A549 (cell line): Measurements from ENCODE around the gene MRPS15.

Experiments used
- CHD2 ChIP-seq: fragments of 150-350 bp; IDR thresholded peaks from 2 replicates; pipeline ENCODE4 v1.6.1; 2014; ENCODE audit warnings: low read length; ENCODE audit not compliant: partially characterized antibody
- CTCF ChIP-seq: fragments of >200 bp; sonication (Bioruptor Twin); formaldehyde crosslinking; IDR thresholded peaks from 3 replicates; pipeline ENCODE4 v1.5.1; 2016
- ESRRA ChIP-seq: fragments of 150-350 bp; IDR thresholded peaks from 2 replicates; pipeline ENCODE4 v1.6.1; 2014; ENCODE audit warnings: mild to moderate bottlenecking, low read length, borderline replicate concordance
- HDAC2 ChIP-seq: fragments of 200-600 bp; sonication (generic); IDR thresholded peaks from 2 replicates; pipeline ENCODE4 v1.6.1; 2016
- KDM1A ChIP-seq: fragments of 200-600 bp; sonication (generic); IDR thresholded peaks from 2 replicates; pipeline ENCODE4 v1.6.1; 2016; ENCODE audit warnings: low read depth, mild to moderate bottlenecking
- POLR2A ChIP-seq: IDR thresholded peaks from 2 replicates; pipeline ENCODE4 v1.6.1; 2012; ENCODE audit warnings: mild to moderate bottlenecking, low read length
- RAD21 ChIP-seq, 2 experiments: fragments of >200 bp in 1 of 2; sonication (Bioruptor Twin) in 1 of 2; formaldehyde crosslinking in 1 of 2; IDR thresholded peaks in 1 of 2; conservative IDR thresholded peaks in 1 of 2; 2 replicates in 1 of 2; 3 replicates in 1 of 2; pipeline ENCODE4 v1.6.1; 2012 to 2018; ENCODE audit warnings: inconsistent platforms in 1 of 2
- RARB ChIP-seq: fragments of 250-450 bp; sonication (Bioruptor Pico); IDR thresholded peaks from 2 replicates; pipeline ENCODE4 v1.8.0; 2021; ENCODE audit warnings: mild to moderate bottlenecking, moderate library complexity
- RFX5 ChIP-seq: fragments of 450-650 bp; IDR thresholded peaks from 2 replicates; pipeline ENCODE4 v1.7.1; 2014; ENCODE audit warnings: antibody characterized with exemption, mild to moderate bottlenecking, moderate library complexity
- RNF2 ChIP-seq: fragments of 200-600 bp; sonication (generic); IDR thresholded peaks from 2 replicates; pipeline ENCODE4 v1.6.1; 2016; ENCODE audit warnings: low read depth, mild to moderate bottlenecking, antibody characterized with exemption, moderate library complexity, borderline replicate concordance
- SMC3 ChIP-seq: fragments of >200 bp; sonication (Bioruptor Twin); formaldehyde crosslinking; IDR thresholded peaks from 3 replicates; pipeline ENCODE4 v1.6.1; 2018; ENCODE audit warnings: inconsistent platforms
- USF2 ChIP-seq: fragments of 450-650 bp; IDR thresholded peaks from 2 replicates; pipeline ENCODE4 v1.6.1; 2014; ENCODE audit warnings: antibody characterized with exemption

GRCh38 chr1:36457691-36458090, 6.5 kb downstream of the MRPS15 start:
- no peak for TF ChIP-seq CTCF
- TF ChIP-seq RARB (CRISPR knock-in tag), result no peak
- no peak for TF ChIP-seq RAD21 (conservative IDR thresholded peaks at IDR 0.05 in 1 of 2, IDR thresholded peaks at IDR 0.05 in 1 of 2)
- TF ChIP-seq RNF2, result no peak
- TF ChIP-seq SMC3, result no peak
- TF ChIP-seq RFX5, result no peak
- no peak for TF ChIP-seq USF2
- TF ChIP-seq HDAC2, result no peak
- no peak for TF ChIP-seq KDM1A
- no peak for TF ChIP-seq POLR2A
- no peak for TF ChIP-seq ESRRA
- no peak for TF ChIP-seq CHD2
